Ammon's horn (tissue), 1 donor: Measurements from ENCODE around the gene ANKAR.
"Not testable (repeated sequence)": the region's sequence is repeated elsewhere in the genome, so short reads cannot be mapped to it uniquely, and the experiment has no call there.

Experiments used
- DNase-seq: peaks from one replicate; pipeline ENCODE4 v3.0.0-alpha.2; 2016; ENCODE audit warnings: low spot score

Gene ANKAR

GRCh38 chr2:189658306-189659212, 15.9 kb upstream of the ANKAR start:
- no peak for DNase-seq

DNA sequence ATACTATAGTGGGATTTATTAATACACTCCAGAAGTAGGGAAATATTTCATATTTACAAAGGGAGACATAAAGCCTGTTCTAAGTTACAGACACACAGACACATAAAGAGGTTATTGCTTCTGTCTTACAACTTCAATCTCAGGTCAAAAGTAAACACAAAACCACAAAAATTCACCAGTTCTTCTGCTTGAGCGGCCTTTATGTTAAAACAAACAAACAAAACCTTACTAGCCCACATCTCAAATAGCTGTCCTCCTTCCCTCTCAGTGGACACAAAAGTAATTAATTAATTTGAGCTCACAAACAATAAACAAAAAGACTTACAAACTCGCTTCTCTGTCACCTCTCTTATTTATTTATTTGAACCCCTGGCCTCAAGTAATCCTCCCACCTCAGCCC, 14.7 kb upstream of the ANKAR start:
- no peak for DNase-seq

DNA sequence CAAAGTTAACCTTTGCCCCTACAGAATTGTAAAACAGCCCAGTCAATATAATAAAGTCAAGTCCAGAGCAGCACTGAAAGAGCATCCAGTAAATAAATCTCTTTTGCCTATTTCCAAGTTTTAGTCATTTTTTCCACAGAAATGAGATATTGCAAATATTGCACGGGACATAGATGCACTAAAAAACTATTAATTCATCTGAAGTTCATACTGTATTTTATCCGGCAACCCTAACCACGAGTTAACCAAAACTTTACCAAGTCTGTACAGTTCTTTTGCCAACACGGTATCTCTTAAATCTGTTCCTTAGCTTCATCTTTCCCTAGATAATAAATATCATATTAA, 13.7 kb upstream of the ANKAR start:
- DNase-seq, result no peak

GRCh38 chr2:189661148-189661956, 13.1 kb upstream of the ANKAR start, which contains the start of gene ASNSD1:
ASNSD1 (plus strand) TSS chr2:189661459; CDS start chr2:189666133, 4,674 bp downstream.
- peak; percentile 98 for DNase-seq

DNA sequence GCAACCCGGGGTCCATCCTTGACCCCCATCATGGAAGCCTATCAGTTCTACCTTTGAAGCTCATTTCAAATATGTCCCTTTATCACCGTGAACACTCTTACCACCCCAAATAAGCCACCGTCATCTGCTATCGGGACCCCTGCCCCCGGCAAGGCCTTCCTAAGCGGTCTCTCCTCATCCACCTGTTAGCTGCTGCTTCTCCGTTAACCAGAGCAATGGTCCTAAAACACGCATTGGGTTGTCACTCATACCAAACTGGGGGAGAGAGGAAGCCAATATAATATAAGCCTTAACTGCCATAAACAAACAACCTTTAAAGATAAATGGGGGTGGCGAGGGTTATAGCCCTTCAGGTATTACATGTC, 12.5 kb upstream of the ANKAR start:
- DNase-seq, result no peak

DNA sequence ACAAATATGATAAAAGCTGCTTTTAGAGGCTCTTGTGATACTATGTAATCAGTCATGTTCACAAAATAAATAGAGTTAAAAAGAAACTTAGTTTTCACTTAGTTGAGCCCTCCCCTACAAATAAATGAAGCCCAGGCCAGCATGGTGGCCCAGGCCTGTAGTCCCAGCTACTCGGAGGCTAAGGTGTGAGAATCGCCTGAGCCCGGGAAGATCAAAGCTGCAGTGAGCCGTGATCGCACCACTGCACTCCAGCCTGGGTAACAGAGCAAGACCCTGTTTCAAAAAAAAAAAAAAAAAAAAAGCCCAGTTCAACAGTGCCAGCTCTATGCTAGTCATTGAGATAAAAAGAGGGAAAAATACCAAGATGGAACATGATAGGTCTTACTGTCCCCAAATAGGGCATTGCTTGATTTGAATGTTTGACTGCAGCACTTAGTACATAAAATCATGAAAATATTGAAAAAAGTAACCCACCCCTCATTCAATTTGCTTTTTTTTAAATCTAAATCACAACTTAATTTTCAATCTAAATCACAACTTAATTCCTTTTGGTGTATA, 11.7 kb upstream of the ANKAR start:
- DNase-seq, result no peak

- DNase-seq, result not testable (repeated sequence)
Observed at GRCh38 chr2:189663319-189663718, 11.2 kb upstream of the ANKAR start.

- no peak for DNase-seq
Observed at GRCh38 chr2:189669913-189670312, 4.6 kb upstream of the ANKAR start.

GRCh38 chr2:189673661-189674373, 653 bp upstream of the ANKAR start:
- DNase-seq, result no peak

- DNase-seq, result no peak
Observed at GRCh38 chr2:189676471-189676870, 2.0 kb downstream of the ANKAR start.

DNA sequence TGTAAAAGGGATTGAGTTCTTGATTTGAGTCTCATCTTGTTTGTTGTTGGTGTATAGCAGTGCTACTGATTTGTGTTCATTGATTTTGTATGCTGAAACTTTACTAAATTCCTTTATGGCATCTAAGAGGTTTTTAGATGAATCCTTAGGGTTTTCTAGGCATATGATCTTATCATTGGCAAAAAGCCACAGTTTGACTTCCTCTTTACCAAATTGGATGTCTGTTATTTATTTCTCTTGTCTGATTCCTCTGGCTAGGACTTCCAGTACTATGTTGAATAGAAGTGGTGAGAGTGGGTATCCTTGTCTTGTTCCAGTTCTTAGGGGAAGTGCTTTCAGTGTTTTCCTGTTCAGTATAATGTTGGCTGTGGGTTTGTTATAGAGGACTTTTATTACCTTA, 4.8 kb downstream of the ANKAR start:
- DNase-seq, result no peak

- no peak for DNase-seq
Observed at GRCh38 chr2:189681203-189681602, 6.7 kb downstream of the ANKAR start.

GRCh38 chr2:189681903-189682302, 7.4 kb downstream of the ANKAR start:
- no peak for DNase-seq

DNA sequence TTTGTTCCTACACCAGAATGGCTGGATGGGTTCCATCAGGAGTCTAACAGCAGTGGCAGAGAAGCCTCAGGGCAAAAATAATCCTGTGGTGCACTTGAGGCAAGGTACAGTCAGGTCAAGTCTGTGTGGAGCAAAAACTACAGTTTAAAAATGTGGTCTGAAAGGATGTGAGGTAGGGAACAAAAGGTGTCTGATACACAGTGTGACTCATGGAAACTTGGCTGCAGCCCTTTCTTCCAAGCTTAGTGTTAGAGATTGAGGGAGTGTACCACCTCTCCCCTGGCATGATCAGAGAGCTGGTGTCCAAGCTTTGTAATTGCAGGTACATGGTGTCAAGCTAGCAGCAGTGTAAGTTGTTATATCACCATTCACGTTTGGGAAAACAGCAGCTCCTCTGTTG, 8.9 kb downstream of the ANKAR start:
- DNase-seq, result no peak

GRCh38 chr2:189684811-189685210, 10.3 kb downstream of the ANKAR start:
- DNase-seq, result no peak

DNA sequence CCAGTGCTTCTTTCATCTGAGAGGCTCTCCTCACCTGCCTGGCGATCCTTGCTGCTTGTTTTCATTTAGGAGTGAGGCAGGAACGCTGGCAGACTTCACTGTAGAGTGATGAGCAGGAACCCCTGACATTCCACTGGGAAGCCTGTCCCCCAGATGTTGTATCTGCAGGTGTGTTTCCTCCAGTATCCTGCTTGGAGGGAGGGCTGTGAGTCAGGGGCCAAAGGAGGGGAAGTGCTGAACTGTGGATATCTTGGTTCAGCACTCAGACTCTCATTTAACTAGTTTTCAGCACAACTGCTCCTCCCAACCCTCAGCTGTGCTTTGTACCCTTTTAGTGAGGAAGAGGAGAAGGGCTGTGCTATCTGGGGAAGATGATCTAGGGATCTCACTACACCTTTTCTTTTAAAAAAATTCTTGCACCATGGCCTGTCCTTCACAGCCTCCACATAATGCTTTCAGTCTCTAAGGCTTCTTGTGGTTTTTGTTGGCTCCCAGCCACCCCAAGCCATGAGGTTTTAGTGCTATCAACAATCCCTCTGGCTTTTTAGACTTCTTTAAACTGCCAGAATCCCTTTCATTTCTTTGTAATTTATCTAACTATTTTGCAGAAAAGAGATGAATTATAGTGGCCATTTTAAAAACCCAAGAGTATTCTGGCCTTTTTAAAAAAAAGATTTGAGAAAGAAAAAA, 11.2 kb downstream of the ANKAR start:
- DNase-seq, result no peak

GRCh38 chr2:189687796-189688195, 13.3 kb downstream of the ANKAR start:
- DNase-seq, result not testable (repeated sequence)

DNA sequence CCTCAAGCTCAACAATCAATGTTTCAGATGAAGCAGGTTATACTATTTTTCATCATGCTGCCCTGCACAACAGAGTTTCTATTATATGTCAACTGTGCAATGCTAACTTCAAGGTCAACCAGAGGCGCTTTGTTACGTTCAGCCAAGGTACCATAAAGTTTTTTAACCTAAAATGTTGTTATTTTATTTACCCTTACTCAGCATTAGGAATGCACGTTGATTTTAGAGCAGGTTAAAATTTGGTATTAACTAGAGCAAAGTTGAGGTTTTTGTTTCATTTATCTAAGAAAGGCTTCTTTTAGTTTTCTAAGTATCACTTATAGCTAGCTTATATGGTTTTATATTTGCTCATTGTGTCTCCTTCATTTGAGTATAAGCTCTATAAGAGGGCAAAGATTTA, 21.8 kb downstream of the ANKAR start:
- no peak for DNase-seq

DNA sequence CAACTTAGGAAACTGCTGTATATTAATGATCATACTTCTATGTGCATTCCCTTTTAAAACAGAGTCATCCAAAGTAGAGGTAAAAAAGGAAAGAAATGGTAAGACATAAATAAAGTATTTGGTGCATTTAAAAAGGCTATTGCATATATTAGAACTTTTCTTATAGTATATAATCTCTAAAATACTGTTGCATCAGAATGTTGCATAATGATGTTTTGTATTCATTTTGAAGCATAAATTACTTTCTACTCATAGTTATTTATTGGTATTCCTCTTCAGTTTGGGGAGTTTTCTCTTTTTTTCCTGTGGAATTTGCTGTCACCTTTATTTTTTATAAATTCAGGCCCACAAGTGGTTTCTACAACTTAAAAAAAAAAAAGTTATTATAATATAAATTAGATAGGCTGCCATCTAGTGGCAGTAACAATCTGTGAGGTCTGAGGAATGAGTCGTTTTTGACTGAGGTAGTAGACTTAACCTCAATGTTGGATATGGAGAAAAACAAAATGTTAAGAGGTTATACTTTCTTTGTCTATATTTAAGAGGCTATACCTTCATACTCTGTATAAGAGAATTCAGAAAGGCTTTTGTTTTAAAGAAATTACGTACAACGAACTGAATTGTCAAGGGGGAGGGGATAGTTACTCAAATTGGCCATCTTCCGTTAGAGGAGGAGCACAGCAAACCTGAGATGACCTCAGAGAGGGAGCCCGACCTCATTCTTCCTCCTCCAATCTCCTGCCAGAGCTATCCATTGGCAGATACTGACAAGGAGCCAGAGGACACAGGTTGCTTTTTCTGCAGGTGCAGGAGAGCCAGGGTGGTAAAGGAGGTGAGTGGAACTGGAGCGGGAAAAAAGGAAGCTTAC, 23.8 kb downstream of the ANKAR start:
- peak; percentile 36 for DNase-seq

DNA sequence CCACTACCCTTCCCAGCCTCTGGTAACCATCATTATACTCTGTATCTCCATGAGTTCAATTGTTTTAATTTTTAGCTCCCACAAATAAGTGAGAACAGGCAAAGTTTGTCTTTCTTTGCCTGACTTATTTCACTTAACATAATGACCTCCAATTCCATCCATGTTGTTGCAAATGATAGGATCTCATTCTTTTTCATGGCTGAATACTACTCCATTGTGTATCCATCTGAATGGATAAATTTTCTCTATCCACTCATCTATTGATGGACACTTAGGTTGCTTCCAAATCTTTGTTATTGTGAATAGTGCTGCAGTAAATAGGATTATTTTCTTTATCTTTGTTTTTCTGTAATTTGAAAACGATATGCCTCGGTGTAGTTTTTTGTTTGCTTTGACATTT, 26.2 kb downstream of the ANKAR start:
- DNase-seq, result no peak

DNA sequence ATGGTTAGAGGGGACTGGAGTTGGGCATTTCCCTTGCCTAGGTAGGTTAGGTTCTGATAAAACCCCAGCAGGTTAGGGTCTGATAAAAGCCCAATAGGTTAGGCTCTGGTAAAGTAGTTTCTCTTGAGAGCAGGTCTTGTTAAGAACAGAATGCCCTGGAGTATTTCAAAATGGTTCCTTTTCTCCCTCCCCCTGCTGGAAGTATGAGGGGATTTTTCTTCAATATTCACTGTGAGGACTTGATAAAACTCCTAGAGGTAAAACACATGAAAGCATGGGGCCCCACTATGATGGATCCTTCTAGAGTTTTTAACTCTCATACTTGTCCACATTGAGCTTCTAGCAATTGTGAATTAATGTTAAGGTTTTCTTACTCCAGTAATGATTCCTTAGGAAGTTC, 27.6 kb downstream of the ANKAR start:
- no peak for DNase-seq
